H1 (cell line): Measurements from ENCODE around the gene TMEM178B.
A peak's percentile ranks its signal among the peaks of the same experiment; 100 is the strongest.

Experiments
- CREB1 ChIP-seq: IDR thresholded peaks from 2 replicates; pipeline ENCODE4 v1.6.1; 2012; ENCODE audit warnings: inconsistent platforms
- CTCF ChIP-seq, 3 experiments: IDR thresholded peaks; 1 replicate in 2 of 3; 2 replicates in 1 of 3; pipeline versions ENCODE4 v1.5.1 to v1.6.1; 2011; ENCODE audit warnings: low read length in 3 of 3, mild to moderate bottlenecking in 3 of 3, inconsistent platforms in 2 of 3, low read depth in 1 of 3, moderate library complexity in 1 of 3; ENCODE audit not compliant: insufficient read depth in 1 of 3; ENCODE audit errors: control extremely low read depth in 1 of 3
- HDAC2 ChIP-seq, 2 experiments: fragments of 300-600 bp in 1 of 2; sonication (generic) in 1 of 2; IDR thresholded peaks; 2 replicates each; pipeline ENCODE4 v1.6.1; 2011 to 2012; ENCODE audit warnings: low read depth in 2 of 2, low read length in 2 of 2, mild to moderate bottlenecking in 2 of 2, moderate library complexity in 2 of 2, borderline replicate concordance in 1 of 2, inconsistent platforms in 1 of 2
- JUN ChIP-seq: IDR thresholded peaks from 2 replicates; pipeline ENCODE4 v1.6.1; 2011; ENCODE audit warnings: low read depth, mild to moderate bottlenecking, improper control_type of control experiment, low read length
- MAFK ChIP-seq: IDR thresholded peaks from 2 replicates; pipeline ENCODE4 v1.6.1; 2012; ENCODE audit warnings: low read depth, mild to moderate bottlenecking, improper control_type of control experiment, low read length
- MAX ChIP-seq: IDR thresholded peaks from 2 replicates; pipeline ENCODE4 v1.6.1; 2012; ENCODE audit warnings: inconsistent platforms
- POLR2A ChIP-seq, 2 experiments: IDR thresholded peaks; 1 replicate in 1 of 2; 2 replicates in 1 of 2; pipeline ENCODE4 v1.6.1; 2011; ENCODE audit warnings: low read depth in 2 of 2, low read length in 2 of 2, mild to moderate bottlenecking in 2 of 2; ENCODE audit errors: control extremely low read depth in 1 of 2
- RNF2 ChIP-seq: fragments of 200-900, 300-1000 bp; sonication (generic); IDR thresholded peaks from 2 replicates; pipeline ENCODE4 v1.7.1; 2016; ENCODE audit warnings: borderline replicate concordance, low read depth, mild to moderate bottlenecking, antibody characterized with exemption, low read length; ENCODE audit not compliant: poor library complexity, severe bottlenecking; ENCODE audit errors: missing control alignments
- SP1 ChIP-seq: IDR thresholded peaks from 2 replicates; pipeline ENCODE4 v1.6.1; 2011; ENCODE audit warnings: low read depth, low read length
- SP4 ChIP-seq: IDR thresholded peaks from 2 replicates; pipeline ENCODE4 v1.6.1; 2012; ENCODE audit warnings: low read length, inconsistent platforms
- TAF1 ChIP-seq: IDR thresholded peaks from 2 replicates; pipeline ENCODE4 v1.6.1; 2011; ENCODE audit warnings: mild to moderate bottlenecking, low read depth, low read length
- TEAD4 ChIP-seq: IDR thresholded peaks from 2 replicates; pipeline ENCODE4 v1.6.1; 2012; ENCODE audit warnings: low read depth, low read length, inconsistent platforms, mixed read lengths
- TF ChIP-seq, protein P1 (sequence below): IDR thresholded peaks from 2 replicates; pipeline ENCODE4 v1.6.1; 2011; ENCODE audit warnings: low read depth, mild to moderate bottlenecking, low read length; ENCODE audit not compliant: insufficient read depth
- TF ChIP-seq, protein P2 (sequence below): IDR thresholded peaks from 2 replicates; pipeline ENCODE4 v1.6.1; 2011; ENCODE audit warnings: low read length, improper control_type of control experiment

DNA sequence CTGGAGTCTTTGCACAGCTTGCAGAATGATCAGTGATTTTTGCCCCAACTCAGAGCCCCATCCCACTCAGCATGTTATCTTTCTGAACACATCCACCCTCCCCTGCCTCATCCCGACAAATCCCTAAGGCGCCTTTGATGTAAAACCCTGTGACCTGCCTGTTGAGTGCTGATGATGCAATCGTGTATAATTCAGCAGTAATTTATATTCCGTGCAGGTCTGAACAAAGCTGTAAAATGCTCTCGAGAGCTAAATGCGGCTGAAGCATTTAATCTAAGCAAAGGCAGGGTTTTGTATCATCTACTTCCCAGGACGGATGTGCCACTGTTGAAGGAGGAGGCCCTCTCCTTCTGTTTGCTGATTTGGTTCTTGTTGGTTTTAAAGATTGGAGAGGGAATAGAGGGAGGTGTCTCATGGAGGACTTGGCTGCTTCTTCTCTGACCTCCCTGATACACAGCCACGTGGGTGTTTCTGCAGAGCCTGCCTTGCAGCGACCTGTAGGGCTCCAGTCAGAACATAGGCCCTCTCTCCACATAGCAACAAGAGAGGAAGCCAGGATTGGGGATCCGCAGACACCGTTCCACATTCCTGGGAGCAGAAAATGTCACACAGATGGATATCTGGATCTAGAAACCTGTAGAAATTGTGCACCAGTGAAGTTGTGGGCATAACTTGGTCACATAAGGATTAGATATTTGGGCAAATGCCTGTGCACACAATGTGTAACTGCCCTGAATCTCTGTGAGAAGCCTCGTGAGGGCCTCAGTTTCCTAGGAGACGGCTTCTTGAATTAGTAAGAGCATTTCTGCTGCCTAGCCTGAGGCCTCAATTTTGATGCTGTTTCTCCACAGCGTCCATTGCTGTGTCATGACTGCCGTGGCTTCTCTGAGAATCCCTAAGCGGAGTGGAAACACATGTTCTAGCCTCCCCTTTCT is 387.2 kb downstream of the TMEM178B start:
- no peak for TF ChIP-seq CTCF (IDR thresholded peaks at IDR 0.05; ENCODE audit: control extremely low read depth in 1 of 3, insufficient read depth in 1 of 3, low read depth in 1 of 3, low read length in 3 of 3)
- no peak for TF ChIP-seq JUN
- TF ChIP-seq, protein P1, sequence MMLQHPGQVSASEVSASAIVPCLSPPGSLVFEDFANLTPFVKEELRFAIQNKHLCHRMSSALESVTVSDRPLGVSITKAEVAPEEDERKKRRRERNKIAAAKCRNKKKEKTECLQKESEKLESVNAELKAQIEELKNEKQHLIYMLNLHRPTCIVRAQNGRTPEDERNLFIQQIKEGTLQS, result 0 out of 2 replicates have a peak, but pooled peaks have one; percentile 3
- no peak for TF ChIP-seq MAX
- no peak for TF ChIP-seq RNF2
- TF ChIP-seq POLR2A (IDR thresholded peaks at IDR 0.05; ENCODE audit: control extremely low read depth in 1 of 2, low read depth in 2 of 2, low read length in 2 of 2), result no peak
- TF ChIP-seq CREB1, result no peak
- no peak for TF ChIP-seq SP1
- no peak for TF ChIP-seq TAF1
- no peak for TF ChIP-seq HDAC2 (IDR thresholded peaks at IDR 0.05; ENCODE audit: borderline replicate concordance in 1 of 2, low read depth in 2 of 2, low read length in 2 of 2)
- no peak for TF ChIP-seq SP4
- no peak for TF ChIP-seq TEAD4
- TF ChIP-seq, protein P2, sequence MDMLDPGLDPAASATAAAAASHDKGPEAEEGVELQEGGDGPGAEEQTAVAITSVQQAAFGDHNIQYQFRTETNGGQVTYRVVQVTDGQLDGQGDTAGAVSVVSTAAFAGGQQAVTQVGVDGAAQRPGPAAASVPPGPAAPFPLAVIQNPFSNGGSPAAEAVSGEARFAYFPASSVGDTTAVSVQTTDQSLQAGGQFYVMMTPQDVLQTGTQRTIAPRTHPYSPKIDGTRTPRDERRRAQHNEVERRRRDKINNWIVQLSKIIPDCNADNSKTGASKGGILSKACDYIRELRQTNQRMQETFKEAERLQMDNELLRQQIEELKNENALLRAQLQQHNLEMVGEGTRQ, result no peak
- no peak for TF ChIP-seq MAFK
